ENCODE measurements around the gene HIVEP2.

DNA sequence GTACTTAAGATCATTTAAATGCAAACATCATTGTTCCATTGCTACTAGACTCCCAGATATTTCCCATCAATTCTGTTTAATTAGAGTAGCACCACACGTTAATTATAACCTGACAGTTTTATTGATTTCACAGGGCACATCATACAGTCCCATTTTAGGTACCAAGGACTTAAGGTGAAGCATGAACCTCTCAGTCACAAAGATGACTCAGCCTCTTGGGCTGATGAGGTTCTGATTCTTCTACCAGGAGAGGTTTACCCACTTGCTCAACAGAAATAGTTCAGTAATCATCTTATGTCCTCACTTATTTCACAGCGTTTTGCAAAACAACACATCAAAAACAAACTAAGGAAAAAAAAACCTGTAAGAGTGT is 98.5 kb downstream of the HIVEP2 start:
- TF ChIP-seq RCOR1 (IDR thresholded peaks at IDR 0.05; ENCODE audit: low read depth, low read length) (no peak), POLR2A (IDR thresholded peaks at IDR 0.05; ENCODE audit: low read length) (no peak), POLR2AphosphoS2 (conservative IDR thresholded peaks at IDR 0.05; ENCODE audit: low read length) (no peak), RNF2 (IDR thresholded peaks at IDR 0.05; ENCODE audit: borderline replicate concordance, low read depth) (no peak), HEYL (CRISPR knock-in tag; IDR thresholded peaks at IDR 0.05) (no peak)
- TF ChIP-seq, protein P1, sequence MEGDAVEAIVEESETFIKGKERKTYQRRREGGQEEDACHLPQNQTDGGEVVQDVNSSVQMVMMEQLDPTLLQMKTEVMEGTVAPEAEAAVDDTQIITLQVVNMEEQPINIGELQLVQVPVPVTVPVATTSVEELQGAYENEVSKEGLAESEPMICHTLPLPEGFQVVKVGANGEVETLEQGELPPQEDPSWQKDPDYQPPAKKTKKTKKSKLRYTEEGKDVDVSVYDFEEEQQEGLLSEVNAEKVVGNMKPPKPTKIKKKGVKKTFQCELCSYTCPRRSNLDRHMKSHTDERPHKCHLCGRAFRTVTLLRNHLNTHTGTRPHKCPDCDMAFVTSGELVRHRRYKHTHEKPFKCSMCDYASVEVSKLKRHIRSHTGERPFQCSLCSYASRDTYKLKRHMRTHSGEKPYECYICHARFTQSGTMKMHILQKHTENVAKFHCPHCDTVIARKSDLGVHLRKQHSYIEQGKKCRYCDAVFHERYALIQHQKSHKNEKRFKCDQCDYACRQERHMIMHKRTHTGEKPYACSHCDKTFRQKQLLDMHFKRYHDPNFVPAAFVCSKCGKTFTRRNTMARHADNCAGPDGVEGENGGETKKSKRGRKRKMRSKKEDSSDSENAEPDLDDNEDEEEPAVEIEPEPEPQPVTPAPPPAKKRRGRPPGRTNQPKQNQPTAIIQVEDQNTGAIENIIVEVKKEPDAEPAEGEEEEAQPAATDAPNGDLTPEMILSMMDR (IDR thresholded peaks at IDR 0.05) = no peak
